IMR-90 (cell line): ENCODE measurements around the gene AQP12A. TPM values are rescaled to one million over a fixed set of nuclear protein-coding genes. Genes with fewer than 3 reads are reported as not detected.
"Not testable (repeated sequence)": the region's sequence is repeated elsewhere in the genome, so short reads cannot be mapped to it uniquely, and the experiment has no call there.

Source experiments
- ATAC-seq: fragments of 200-7000 bp; cut with Tn5 transposase; 2 replicates; pipeline ENCODE4 v1.9.1; 2020; ENCODE audit warnings: low read depth, mild to moderate bottlenecking, moderate library complexity
- BruUV-seq: library from RNA; stranded (reverse); fragments of 400-500 nt; replicated peaks from 2 replicates; lab custom pipeline; 2021; lab: Mats Ljungman, UMichigan
- CTCF ChIA-PET: fragments of 300-600 bp; formaldehyde crosslinking; extraction: SDS; loops from one replicate; lab custom pipeline; 2021; ENCODE audit warnings: antibody characterized with exemption; lab: Yijun Ruan, JAX
- POLR2A ChIA-PET: fragments of 300-600 bp; sonication (Branson Sonifier 250); formaldehyde crosslinking; loops from one replicate; lab custom pipeline; 2022; ENCODE audit warnings: antibody characterized with exemption; ENCODE audit not compliant: unreplicated experiment; lab: Charles Lee
- DNase-seq: peaks from one replicate; pipeline ENCODE4 v3.0.0; 2013
- H2AFZ ChIP-seq: replicated peaks from 2 replicates; pipeline ENCODE3; 2013; ENCODE audit warnings: low read length, mild to moderate bottlenecking; ENCODE audit not compliant: poor library complexity
- H2AK5ac ChIP-seq: 2 replicates; pipeline ENCODE4 v1.6.1; 2013; ENCODE audit warnings: low read depth, low read length, inconsistent platforms
- H2AK9ac ChIP-seq: replicated peaks from 2 replicates; pipeline ENCODE3; 2013; ENCODE audit warnings: mild to moderate bottlenecking, low read depth, low read length, moderate library complexity; ENCODE audit not compliant: poor library complexity
- H2BK120ac ChIP-seq: 2 replicates; pipeline ENCODE4 v1.6.1; 2013; ENCODE audit warnings: low read depth, low read length, inconsistent platforms
- H2BK15ac ChIP-seq: 3 replicates; pipeline ENCODE4 v1.6.1; 2013; ENCODE audit warnings: low read depth, low read length, inconsistent platforms
- H2BK20ac ChIP-seq: 2 replicates; pipeline ENCODE4 v1.6.1; 2013; ENCODE audit warnings: low read depth, mild to moderate bottlenecking, inconsistent platforms, low read length, moderate library complexity
- H2BK5ac ChIP-seq: 2 replicates; pipeline ENCODE4 v1.6.1; 2013; ENCODE audit warnings: mild to moderate bottlenecking, low read depth, low read length, inconsistent platforms; ENCODE audit not compliant: poor library complexity, severe bottlenecking
- H3K14ac ChIP-seq: replicated peaks from 2 replicates; pipeline ENCODE4 v1.6.1; 2013; ENCODE audit warnings: low read depth, low read length, inconsistent platforms
- H3K18ac ChIP-seq: 2 replicates; pipeline ENCODE4 v1.6.1; 2013; ENCODE audit warnings: low read depth, low read length, control low read depth
- H3K23ac ChIP-seq: 2 replicates; pipeline ENCODE4 v1.6.1; 2013; ENCODE audit warnings: low read depth, low read length, inconsistent platforms
- H3K27ac ChIP-seq: 2 replicates; pipeline ENCODE4 v1.5.1; 2013; ENCODE audit warnings: mild to moderate bottlenecking, control low read depth, low read length; ENCODE audit not compliant: insufficient read depth
- H3K27me3 ChIP-seq: 2 replicates; pipeline ENCODE4 v1.6.1; 2013; ENCODE audit warnings: low read length; ENCODE audit not compliant: control insufficient read depth, insufficient read depth
- H3K36me3 ChIP-seq: 2 replicates; pipeline ENCODE4 v1.6.1; 2013; ENCODE audit warnings: low read length, mixed read lengths; ENCODE audit not compliant: control insufficient read depth, insufficient read depth
- H3K4ac ChIP-seq: 2 replicates; pipeline ENCODE4 v1.6.1; 2013; ENCODE audit warnings: low read depth, low read length, inconsistent platforms
- H3K4me1 ChIP-seq: 2 replicates; pipeline ENCODE4 v1.6.1; 2013; ENCODE audit warnings: low read length, mixed read lengths; ENCODE audit not compliant: control insufficient read depth, insufficient read depth
- H3K4me2 ChIP-seq: 2 replicates; pipeline ENCODE4 v1.6.1; 2013; ENCODE audit warnings: low read depth, mild to moderate bottlenecking, control low read depth, low read length, moderate library complexity
- H3K4me3 ChIP-seq: 2 replicates; pipeline ENCODE4 v1.5.1; 2013; ENCODE audit warnings: low read depth, mild to moderate bottlenecking, control low read depth, low read length, moderate library complexity; ENCODE audit not compliant: insufficient read depth
- H3K56ac ChIP-seq: 2 replicates; pipeline ENCODE4 v1.6.1; 2013; ENCODE audit warnings: low read length, inconsistent platforms; ENCODE audit not compliant: insufficient read depth; ENCODE audit errors: extremely low read depth
- H3K79me1 ChIP-seq, 2 experiments: 2 replicates each; pipeline ENCODE4 v1.6.1; 2013; ENCODE audit warnings: low read length in 2 of 2, inconsistent platforms in 1 of 2, low read depth in 1 of 2
- H3K9ac ChIP-seq: 2 replicates; pipeline ENCODE4 v1.6.1; 2013; ENCODE audit warnings: low read depth, low read length, control low read depth
- H3K9me1 ChIP-seq: 2 replicates; pipeline ENCODE4 v1.6.1; 2013; ENCODE audit warnings: low read length, inconsistent platforms; ENCODE audit not compliant: insufficient read depth
- H3K9me3 ChIP-seq: 2 replicates; pipeline ENCODE4 v1.6.1; 2013; ENCODE audit warnings: low read length; ENCODE audit not compliant: control insufficient read depth, insufficient read depth
- H4K20me1 ChIP-seq: 2 replicates; pipeline ENCODE4 v1.6.1; 2013; ENCODE audit warnings: low read length, inconsistent platforms; ENCODE audit not compliant: insufficient read depth
- H4K5ac ChIP-seq: 2 replicates; pipeline ENCODE4 v1.6.1; 2013; ENCODE audit warnings: mild to moderate bottlenecking, low read depth, low read length, control low read depth
- H4K8ac ChIP-seq, 2 experiments: 2 replicates each; pipeline ENCODE4 v1.6.1; 2013; ENCODE audit warnings: low read depth in 2 of 2, low read length in 2 of 2, control low read depth in 1 of 2, inconsistent platforms in 1 of 2
- H4K91ac ChIP-seq: 2 replicates; pipeline ENCODE4 v1.6.1; 2013; ENCODE audit warnings: low read depth, low read length, inconsistent platforms; ENCODE audit not compliant: insufficient read depth
- WGBS, 2 experiments: methylation state at CpG; one replicate each; pipeline versions ENCODE4 v1.1.5 to v1.1.7; 2013; ENCODE audit warnings: missing lambda C conversion rate in 2 of 2; ENCODE audit not compliant: insufficient read length in 1 of 2; ENCODE audit errors: extremely low coverage in 2 of 2; 5-methylcytosine and 5-hydroxymethylcytosine counted together
- dilution Hi-C: fragments of 300-500 bp; cut with HindIII; formaldehyde crosslinking; loops from one replicate; pipeline ENCODE4 v1.14.3; 2018; ENCODE audit warnings: low sequenced_read_pairs; ENCODE audit not compliant: unreplicated experiment
- in situ Hi-C: fragments of 300-500 bp; cut with MboI; formaldehyde crosslinking; loops from 3 replicates; pipeline ENCODE4 v1.14.3; 2019; ENCODE audit warnings: low sequenced_read_pairs, inconsistent platforms, mixed read lengths
- intact Hi-C: fragments of 100-400 bp; cut with micrococcal nuclease; formaldehyde crosslinking; loops from 2 replicates; pipeline ENCODE4 v1.10.0; 2022
- polyA plus RNA-seq, 3 experiments: library from polyadenylated mRNA; depleted of rRNA; stranded (reverse); fragments of >200 nt; gene quantifications; 2 replicates each; pipeline ENCODE4 v1.2.3, GENCODE V29; 2012; ENCODE audit warnings: low replicate concordance in 1 of 3
- total RNA-seq: library from RNA; depleted of rRNA; stranded (reverse); fragments of >200 nt; gene quantifications from 2 replicates; pipeline ENCODE4 v1.2.3, GENCODE V29; 2012

Gene AQP12A
- total and polyA plus RNA-seq, 2 of the 4 experiments (the other 2 are of a cell fraction) = not detected

- H4K5ac ChIP-seq, H2AK5ac ChIP-seq, H3K9me3 ChIP-seq, POLR2A ChIA-PET, H3K4me1 ChIP-seq, H3K18ac ChIP-seq, H4K8ac ChIP-seq, H3K4me2 ChIP-seq, BruUV-seq, CTCF ChIA-PET, H3K9ac ChIP-seq, H4K91ac ChIP-seq, H3K79me1 ChIP-seq, H2AK9ac ChIP-seq, H2BK120ac ChIP-seq, H2AFZ ChIP-seq, DNase-seq, H3K4me3 ChIP-seq, H3K36me3 ChIP-seq, H2BK15ac ChIP-seq, ATAC-seq, intact Hi-C loops, H3K14ac ChIP-seq, H3K23ac ChIP-seq, H2BK20ac ChIP-seq, in situ Hi-C loops, H3K56ac ChIP-seq, dilution Hi-C loops, H3K4ac ChIP-seq, H4K20me1 ChIP-seq, H3K9me1 ChIP-seq, H3K27ac ChIP-seq, H2BK5ac ChIP-seq: not testable (repeated sequence)
- peaks cover 27% of the 10 kb centered on the region for H3K27me3 ChIP-seq
- 51% methylated on average over 2 of the region's 15 CpGs; no CpG with 5 or more reads in 1 of the 2 experiments for WGBS, 2 experiments
These were observed 7.5 kb upstream of the AQP12A start for GRCh38 chr2:240683980-240684728.
